ENCODE results near the gene CMTM2. TPM values are rescaled to one million over a fixed set of nuclear protein-coding genes. Genes with fewer than 3 reads are reported as not detected.

Gene CMTM2
- total RNA-seq (under 1 TPM in 1 of 2 donors, not detected in 1; 0.70 TPM), total RNA-seq (0.15 to 1.3 reads per million in 2 donors)

- Mint-ChIP-seq H3K27me3 (peaks cover 22% of the 10 kb centered on the region), H3K27ac (peak within 1 kb of the TSS; percentile 47), H3K4me3 (peak within 1 kb of the TSS; percentile 82), H3K4me1 (peaks cover 8% of the 10 kb centered on the region), H3K36me3 (ENCODE audit: low read depth) (peaks cover 5% of the 10 kb centered on the region)
- no peaks in the 10 kb centered on the region for H3K9me3 ChIP-seq (ENCODE audit: control insufficient read depth, low read length, poor library complexity, severe bottlenecking)
- DNase-seq = no peak
- peak; percentile 40 for ATAC-seq
These were observed at the start of gene CMTM2 for GRCh38 chr16:66578651-66579531. Gene CMTM2 (plus strand): TSS chr16:66579463. CDS start chr16:66579608, 145 bp downstream.

DNA sequence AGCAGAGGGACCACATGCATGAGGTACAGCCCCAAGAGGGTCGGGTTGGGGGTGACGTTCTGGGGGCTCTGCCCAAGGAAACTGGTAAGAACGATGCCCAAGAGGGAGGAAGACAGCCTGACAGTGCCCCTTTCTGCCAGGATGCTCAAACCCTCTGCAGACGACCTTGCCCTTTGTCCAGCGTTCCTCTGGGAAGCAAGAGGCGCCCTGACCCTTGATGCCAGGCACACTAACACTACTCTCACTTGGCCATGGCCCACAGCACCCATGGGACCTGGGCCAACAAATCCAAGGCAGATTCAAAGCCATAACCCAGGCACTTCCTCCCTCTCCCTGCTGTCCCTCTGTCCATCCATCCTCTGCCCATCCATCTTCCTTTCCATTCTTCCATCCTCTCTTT lies 49.8 kb upstream of the CMTM2 start:
- peaks cover 26% of the 10 kb centered on the region for H3K4me1 Mint-ChIP-seq
- DNase-seq (no peak), ATAC-seq (no peak)
- peak overlapping the region; percentile 80 for H3K27ac Mint-ChIP-seq
- peak overlapping the region; percentile 12 for H3K4me3 Mint-ChIP-seq
- no peaks in the 10 kb centered on the region for H3K36me3 Mint-ChIP-seq (ENCODE audit: low read depth)
- no peaks in the 10 kb centered on the region for H3K27me3 Mint-ChIP-seq
- H3K9me3 ChIP-seq (ENCODE audit: control insufficient read depth, low read length, poor library complexity, severe bottlenecking) = no peaks in the 10 kb centered on the region

- H3K4me3 Mint-ChIP-seq = no peak overlapping the region
- no peak overlapping the region for H3K27ac Mint-ChIP-seq
- H3K27me3 Mint-ChIP-seq = no peaks in the 10 kb centered on the region
- no peak for ATAC-seq
- peaks cover 7% of the 10 kb centered on the region for H3K36me3 Mint-ChIP-seq (ENCODE audit: low read depth)
- peaks cover 26% of the 10 kb centered on the region for H3K4me1 Mint-ChIP-seq
- H3K9me3 ChIP-seq (ENCODE audit: control insufficient read depth, low read length, poor library complexity, severe bottlenecking) = no peaks in the 10 kb centered on the region
- DNase-seq = no peak
These were observed 44.9 kb upstream of the CMTM2 start for GRCh38 chr16:66534376-66534799.

- H3K27ac Mint-ChIP-seq = peak overlapping the region; percentile 14
- ATAC-seq (no peak), DNase-seq (no peak)
- H3K4me3 Mint-ChIP-seq = no peak overlapping the region
- H3K9me3 ChIP-seq (ENCODE audit: control insufficient read depth, low read length, poor library complexity, severe bottlenecking) = no peaks in the 10 kb centered on the region
- H3K27me3 Mint-ChIP-seq = no peaks in the 10 kb centered on the region
- H3K4me1 Mint-ChIP-seq = peaks cover 29% of the 10 kb centered on the region
- H3K36me3 Mint-ChIP-seq (ENCODE audit: low read depth) = peaks cover 7% of the 10 kb centered on the region
These were observed 42.7 kb upstream of the CMTM2 start for GRCh38 chr16:66536525-66536924.

DNA sequence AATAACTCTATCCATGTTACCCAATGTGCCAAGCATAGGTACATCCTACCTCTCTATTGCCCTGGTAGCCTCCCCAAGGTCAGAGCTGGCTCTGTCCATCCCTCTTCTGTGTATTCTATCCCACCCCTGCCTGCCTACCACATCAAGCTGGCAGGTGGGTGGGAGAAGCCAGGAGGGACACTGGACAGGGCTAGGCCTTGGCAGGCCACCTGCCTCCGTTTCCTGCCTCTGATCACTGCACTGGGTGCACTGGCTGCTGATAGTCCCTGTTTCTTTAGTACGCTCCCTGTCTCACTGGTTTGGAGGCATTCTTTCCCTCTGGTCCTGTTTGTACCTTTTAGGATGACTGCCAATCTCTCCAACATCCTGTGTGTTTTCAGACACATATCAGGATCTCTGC lies 42.0 kb upstream of the CMTM2 start:
- no peak for ATAC-seq
- DNase-seq = no peak
- H3K4me1 Mint-ChIP-seq = peaks cover 31% of the 10 kb centered on the region
- peaks cover 7% of the 10 kb centered on the region for H3K36me3 Mint-ChIP-seq (ENCODE audit: low read depth)
- no peaks in the 10 kb centered on the region for H3K9me3 ChIP-seq (ENCODE audit: control insufficient read depth, low read length, poor library complexity, severe bottlenecking)
- no peaks in the 10 kb centered on the region for H3K27me3 Mint-ChIP-seq
- no peak overlapping the region for H3K4me3 Mint-ChIP-seq
- peak overlapping the region; percentile 45 for H3K27ac Mint-ChIP-seq

GRCh38 chr16:66538910-66539309 lies 40.4 kb upstream of the CMTM2 start:
- Mint-ChIP-seq H3K4me1 (peaks cover 32% of the 10 kb centered on the region), H3K27ac (peak overlapping the region; percentile 45), H3K36me3 (ENCODE audit: low read depth) (peaks cover 7% of the 10 kb centered on the region), H3K4me3 (no peak overlapping the region), H3K27me3 (no peaks in the 10 kb centered on the region)
- H3K9me3 ChIP-seq (ENCODE audit: control insufficient read depth, low read length, poor library complexity, severe bottlenecking) = no peaks in the 10 kb centered on the region
- DNase-seq (no peak), ATAC-seq (no peak)

GRCh38 chr16:66539623-66540469 lies 39.4 kb upstream of the CMTM2 start:
- H3K4me1 Mint-ChIP-seq = peaks cover 33% of the 10 kb centered on the region
- peak; percentile 55 for ATAC-seq
- peaks cover 7% of the 10 kb centered on the region for H3K36me3 Mint-ChIP-seq (ENCODE audit: low read depth)
- no peak for DNase-seq
- no peaks in the 10 kb centered on the region for H3K9me3 ChIP-seq (ENCODE audit: control insufficient read depth, low read length, poor library complexity, severe bottlenecking)
- H3K4me3 Mint-ChIP-seq = no peak overlapping the region
- H3K27ac Mint-ChIP-seq = peak overlapping the region; percentile 56
- no peaks in the 10 kb centered on the region for H3K27me3 Mint-ChIP-seq

- no peak for DNase-seq
- H3K9me3 ChIP-seq (ENCODE audit: control insufficient read depth, low read length, poor library complexity, severe bottlenecking) = no peaks in the 10 kb centered on the region
- H3K4me3 Mint-ChIP-seq = no peak overlapping the region
- no peak for ATAC-seq
- H3K27me3 Mint-ChIP-seq = no peaks in the 10 kb centered on the region
- H3K36me3 Mint-ChIP-seq (ENCODE audit: low read depth) = peaks cover 7% of the 10 kb centered on the region
- H3K4me1 Mint-ChIP-seq = peaks cover 28% of the 10 kb centered on the region
- no peak overlapping the region for H3K27ac Mint-ChIP-seq
These were observed 37.6 kb upstream of the CMTM2 start for GRCh38 chr16:66541388-66542355.

DNA sequence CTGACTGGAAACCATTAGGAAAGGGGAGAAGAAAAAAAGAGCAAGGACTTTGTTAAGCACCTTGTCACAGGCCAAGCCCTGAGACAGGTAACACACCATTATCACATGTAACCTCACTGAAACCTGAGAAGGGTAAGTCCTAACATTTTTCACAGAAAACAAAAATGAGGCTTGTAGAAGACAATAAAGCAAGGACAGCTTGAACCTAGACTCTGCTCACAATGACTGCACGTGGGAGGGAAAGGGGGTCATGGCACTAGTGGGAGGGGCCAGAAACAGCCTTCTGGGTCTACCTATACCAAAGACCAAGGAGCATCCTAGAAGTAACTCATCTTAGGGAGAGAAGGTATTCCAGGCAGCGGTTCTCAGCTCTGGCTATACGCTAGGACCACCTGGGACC lies 36.9 kb upstream of the CMTM2 start:
- H3K27ac Mint-ChIP-seq = no peak overlapping the region
- H3K36me3 Mint-ChIP-seq (ENCODE audit: low read depth) = peaks cover 4% of the 10 kb centered on the region
- H3K4me3 Mint-ChIP-seq = no peak overlapping the region
- ATAC-seq (no peak), DNase-seq (no peak)
- H3K27me3 Mint-ChIP-seq = no peaks in the 10 kb centered on the region
- no peaks in the 10 kb centered on the region for H3K9me3 ChIP-seq (ENCODE audit: control insufficient read depth, low read length, poor library complexity, severe bottlenecking)
- peaks cover 32% of the 10 kb centered on the region for H3K4me1 Mint-ChIP-seq

DNA sequence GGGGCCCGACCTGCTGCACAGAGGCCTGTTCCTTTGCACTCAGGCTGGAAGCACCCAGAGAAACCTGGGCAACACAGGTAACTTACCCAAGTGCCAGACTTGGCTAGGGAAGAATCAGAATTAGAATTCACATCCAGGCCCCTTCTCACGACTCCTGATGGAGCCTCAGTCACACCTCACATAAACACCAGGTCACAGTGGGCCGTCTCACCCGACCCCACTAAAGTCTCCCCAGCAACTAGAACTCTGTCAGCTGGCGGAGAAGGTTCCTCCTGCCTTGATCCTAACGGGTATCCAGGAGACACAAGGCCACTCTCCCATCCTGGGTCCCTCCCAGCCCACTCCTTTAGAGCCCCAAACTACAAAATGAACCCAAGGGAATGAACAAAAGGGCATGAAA lies 35.7 kb upstream of the CMTM2 start:
- Mint-ChIP-seq H3K4me1 (peaks cover 37% of the 10 kb centered on the region), H3K27ac (no peak overlapping the region), H3K27me3 (no peaks in the 10 kb centered on the region), H3K36me3 (ENCODE audit: low read depth) (no peaks in the 10 kb centered on the region), H3K4me3 (no peak overlapping the region)
- DNase-seq (no peak), ATAC-seq (no peak)
- H3K9me3 ChIP-seq (ENCODE audit: control insufficient read depth, low read length, poor library complexity, severe bottlenecking) = no peaks in the 10 kb centered on the region

- no peaks in the 10 kb centered on the region for H3K9me3 ChIP-seq (ENCODE audit: control insufficient read depth, low read length, poor library complexity, severe bottlenecking)
- ATAC-seq = no peak
- Mint-ChIP-seq H3K4me1 (peaks cover 41% of the 10 kb centered on the region), H3K27me3 (no peaks in the 10 kb centered on the region), H3K36me3 (ENCODE audit: low read depth) (no peaks in the 10 kb centered on the region), H3K27ac (no peak overlapping the region), H3K4me3 (no peak overlapping the region)
- DNase-seq = no peak
These were observed 35.1 kb upstream of the CMTM2 start for GRCh38 chr16:66544016-66544757.
